MM.1S (cell line): ENCODE results near the gene CHML.

ENCODE experiments used
- DNase-seq: peaks from one replicate; pipeline ENCODE4 v3.0.0-alpha.2; 2015
- H2AFZ ChIP-seq: fragments of 300-600 bp; sonication (generic); 2 replicates; pipeline ENCODE4 v1.6.0; 2016; ENCODE audit warnings: antibody characterized with exemption, low read length
- H3F3A ChIP-seq: fragments of 300-600 bp; sonication (generic); 2 replicates; pipeline ENCODE4 v1.6.1; 2016; ENCODE audit warnings: mild to moderate bottlenecking, antibody characterized with exemption, low read length, moderate library complexity, mixed read lengths; ENCODE audit not compliant: insufficient read depth
- H3K27ac ChIP-seq: fragments of 300-600 bp; sonication (generic); 2 replicates; pipeline ENCODE4 v1.5.1; 2016; ENCODE audit warnings: mild to moderate bottlenecking, low read length
- H3K27me3 ChIP-seq: fragments of 300-600 bp; sonication (generic); replicated peaks from 2 replicates; pipeline ENCODE4 v1.6.0; 2016; ENCODE audit warnings: low read length; ENCODE audit not compliant: insufficient read depth
- H3K36me3 ChIP-seq: fragments of 300-600 bp; sonication (generic); replicated peaks from 2 replicates; pipeline ENCODE4 v1.6.1; 2016; ENCODE audit warnings: mild to moderate bottlenecking, low read length, mixed read lengths; ENCODE audit not compliant: insufficient read depth
- H3K4me1 ChIP-seq: fragments of 300-600 bp; sonication (generic); 2 replicates; pipeline ENCODE4 v1.6.1; 2016; ENCODE audit warnings: low read length, mixed read lengths
- H3K4me2 ChIP-seq: fragments of 300-600 bp; sonication (generic); 2 replicates; pipeline ENCODE4 v1.6.0; 2016; ENCODE audit warnings: low read depth, low read length
- H3K4me3 ChIP-seq: fragments of 300-600 bp; sonication (generic); 2 replicates; pipeline ENCODE4 v1.5.1; 2016; ENCODE audit warnings: low read length, mixed read lengths
- H3K79me2 ChIP-seq: fragments of 300-600 bp; sonication (generic); 2 replicates; pipeline ENCODE4 v1.6.1; 2016; ENCODE audit warnings: mixed run types, low read length, mixed read lengths
- H3K9ac ChIP-seq: fragments of 300-600 bp; sonication (generic); 2 replicates; pipeline ENCODE4 v1.6.1; 2016; ENCODE audit warnings: low read length, mixed read lengths
- H3K9me2 ChIP-seq: fragments of 300-600 bp; sonication (generic); replicated peaks from 2 replicates; pipeline ENCODE4 v1.6.1; 2016; ENCODE audit warnings: mild to moderate bottlenecking, low read length, mixed read lengths; ENCODE audit not compliant: insufficient read depth
- H3K9me3 ChIP-seq: fragments of 300-600 bp; sonication (generic); replicated peaks from 2 replicates; pipeline ENCODE4 v1.6.1; 2016; ENCODE audit warnings: mild to moderate bottlenecking, low read length, mixed read lengths; ENCODE audit not compliant: insufficient read depth
- H4K20me1 ChIP-seq: fragments of 300-600 bp; sonication (generic); 2 replicates; pipeline ENCODE4 v1.6.1; 2016; ENCODE audit warnings: mild to moderate bottlenecking, low read length, moderate library complexity, mixed read lengths; ENCODE audit not compliant: insufficient read depth
- EZH2 ChIP-seq: fragments of 300-600 bp; sonication (generic); optimal IDR thresholded peaks from 2 replicates; pipeline ENCODE3; 2017; ENCODE audit warnings: low read depth, mild to moderate bottlenecking, antibody characterized with exemption, low read length, mixed read lengths
- EZH2phosphoT487 ChIP-seq: fragments of 300-600 bp; sonication (generic); IDR thresholded peaks from 2 replicates; pipeline ENCODE4 v1.6.1; 2018; ENCODE audit warnings: antibody characterized with exemption, low read length
- TF ChIP-seq, protein P1 (sequence below): fragments of 300-600 bp; sonication (generic); IDR thresholded peaks from 2 replicates; pipeline ENCODE4 v1.5.1; 2016; ENCODE audit warnings: antibody characterized with exemption, low read length, mixed read lengths

The CHML gene

DNA sequence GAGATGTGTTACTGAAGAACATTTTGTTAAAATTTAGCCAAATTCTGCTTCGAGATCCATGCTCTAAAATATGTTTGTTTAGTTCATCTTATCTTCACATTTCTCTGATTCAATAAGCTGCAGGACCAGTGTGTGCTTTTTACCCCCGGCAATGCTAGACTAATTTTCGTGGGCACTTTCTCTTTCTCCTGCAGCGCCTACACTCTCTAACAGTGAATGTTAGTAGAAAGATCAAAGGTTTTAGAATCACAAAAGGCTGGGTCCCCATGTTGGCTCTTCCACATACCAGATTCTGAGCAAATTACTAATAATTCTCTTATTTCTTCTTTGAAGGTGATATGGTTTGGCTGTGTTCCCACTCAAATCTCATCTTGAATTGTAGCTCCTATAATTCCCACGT, 8.5 kb downstream of the CHML start:
- peaks cover 52% of the 10 kb centered on the region for H3K79me2 ChIP-seq
- H3K9ac ChIP-seq: no peak overlapping the region

DNA sequence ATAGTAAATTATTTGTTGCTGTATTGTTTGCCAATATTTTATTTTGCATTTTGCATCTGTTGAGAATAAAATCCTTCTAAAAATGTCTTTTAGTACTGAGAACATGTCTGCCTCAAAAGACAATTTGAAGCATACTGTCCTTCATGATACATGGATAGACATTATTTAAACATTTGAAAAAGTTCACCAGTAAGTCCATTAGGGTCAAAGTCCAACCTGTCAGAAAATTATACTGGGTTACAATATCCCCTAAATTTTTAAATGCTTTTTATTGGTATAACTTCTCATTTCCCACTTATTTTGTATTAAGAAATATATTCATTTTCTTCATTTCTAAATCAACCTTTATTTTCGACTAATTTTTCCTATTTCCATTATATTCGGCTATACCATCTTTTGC, 9.3 kb downstream of the CHML start:
- no peak overlapping the region for H3K4me3 ChIP-seq
- no peak for TF ChIP-seq EZH2phosphoT487
- TF ChIP-seq, protein P1, sequence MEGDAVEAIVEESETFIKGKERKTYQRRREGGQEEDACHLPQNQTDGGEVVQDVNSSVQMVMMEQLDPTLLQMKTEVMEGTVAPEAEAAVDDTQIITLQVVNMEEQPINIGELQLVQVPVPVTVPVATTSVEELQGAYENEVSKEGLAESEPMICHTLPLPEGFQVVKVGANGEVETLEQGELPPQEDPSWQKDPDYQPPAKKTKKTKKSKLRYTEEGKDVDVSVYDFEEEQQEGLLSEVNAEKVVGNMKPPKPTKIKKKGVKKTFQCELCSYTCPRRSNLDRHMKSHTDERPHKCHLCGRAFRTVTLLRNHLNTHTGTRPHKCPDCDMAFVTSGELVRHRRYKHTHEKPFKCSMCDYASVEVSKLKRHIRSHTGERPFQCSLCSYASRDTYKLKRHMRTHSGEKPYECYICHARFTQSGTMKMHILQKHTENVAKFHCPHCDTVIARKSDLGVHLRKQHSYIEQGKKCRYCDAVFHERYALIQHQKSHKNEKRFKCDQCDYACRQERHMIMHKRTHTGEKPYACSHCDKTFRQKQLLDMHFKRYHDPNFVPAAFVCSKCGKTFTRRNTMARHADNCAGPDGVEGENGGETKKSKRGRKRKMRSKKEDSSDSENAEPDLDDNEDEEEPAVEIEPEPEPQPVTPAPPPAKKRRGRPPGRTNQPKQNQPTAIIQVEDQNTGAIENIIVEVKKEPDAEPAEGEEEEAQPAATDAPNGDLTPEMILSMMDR: no peak
- TF ChIP-seq EZH2: no peak
- H3K4me1 ChIP-seq: peaks cover 18% of the 10 kb centered on the region
- H3K27ac ChIP-seq: no peak overlapping the region
- no peak overlapping the region for H3K4me2 ChIP-seq
- peaks cover 44% of the 10 kb centered on the region for H3K79me2 ChIP-seq
- H4K20me1 ChIP-seq: no peaks in the 10 kb centered on the region
- H3K9ac ChIP-seq: no peak overlapping the region
- no peaks in the 10 kb centered on the region for H3K27me3 ChIP-seq
- H3K36me3 ChIP-seq: peaks cover 12% of the 10 kb centered on the region
- peaks cover 11% of the 10 kb centered on the region for H3F3A ChIP-seq
- no peaks in the 10 kb centered on the region for H3K9me2 ChIP-seq
- H2AFZ ChIP-seq: no peak overlapping the region
- H3K9me3 ChIP-seq: no peaks in the 10 kb centered on the region
- DNase-seq: no peak

More for the DNA sequence above, 8.5 kb downstream of the CHML start:
- DNase-seq: no peak
- Histone ChIP-seq H3K4me2 (no peak overlapping the region), H3K4me3 (no peak overlapping the region), H3K27me3 (no peaks in the 10 kb centered on the region), H3K36me3 (peaks cover 12% of the 10 kb centered on the region), H3K9me2 (no peaks in the 10 kb centered on the region), H3K9me3 (no peaks in the 10 kb centered on the region), H3K27ac (no peak overlapping the region), H3K4me1 (peaks cover 25% of the 10 kb centered on the region), H4K20me1 (no peaks in the 10 kb centered on the region), H2AFZ (no peak overlapping the region), H3F3A (peaks cover 11% of the 10 kb centered on the region)
- TF ChIP-seq, protein P1: no peak
- TF ChIP-seq EZH2: no peak

DNA sequence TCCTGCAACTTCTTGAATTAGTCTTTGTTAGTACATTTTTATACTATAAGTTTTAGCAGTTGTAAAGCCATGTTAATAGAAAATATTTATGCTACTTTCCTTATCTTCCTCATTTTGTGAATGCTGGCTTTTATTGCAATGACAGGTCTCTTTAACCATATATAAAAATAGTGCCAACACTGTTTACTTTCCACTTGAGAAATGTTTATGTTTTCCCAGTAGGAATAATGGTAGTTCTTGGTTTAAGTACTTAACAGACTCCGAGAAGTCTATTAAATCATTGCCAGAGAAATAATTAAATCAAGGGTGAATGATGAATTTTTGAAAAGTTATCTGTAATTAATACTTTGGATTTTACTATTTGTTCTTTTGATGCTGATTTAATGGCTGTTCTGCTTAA, 9.7 kb downstream of the CHML start:
- Histone ChIP-seq H3K36me3 (peaks cover 12% of the 10 kb centered on the region), H2AFZ (no peak overlapping the region), H3K9ac (no peak overlapping the region), H3K79me2 (peaks cover 40% of the 10 kb centered on the region), H3K27ac (no peak overlapping the region), H3K27me3 (no peaks in the 10 kb centered on the region), H4K20me1 (no peaks in the 10 kb centered on the region), H3K9me2 (no peaks in the 10 kb centered on the region), H3F3A (peaks cover 11% of the 10 kb centered on the region), H3K4me3 (no peak overlapping the region), H3K4me1 (peaks cover 14% of the 10 kb centered on the region), H3K4me2 (no peak overlapping the region), H3K9me3 (no peaks in the 10 kb centered on the region)
- TF ChIP-seq EZH2 (no peak), EZH2phosphoT487 (no peak)
- TF ChIP-seq, protein P1: no peak
- no peak for DNase-seq
